Vagina (tissue), 2 donors: ENCODE data around the gene CEP85L. TPM values are rescaled to one million over a fixed set of nuclear protein-coding genes. Genes with fewer than 3 reads are reported as not detected.

Experiments
- DNase-seq, 2 donors: peaks; one replicate each; pipeline ENCODE4 v3.0.0-alpha.2; 2017; ENCODE audit errors: extremely low spot score in 2 of 2
- H3K27ac ChIP-seq: fragments of 200-600 bp; sonication (generic); one replicate; pipeline ENCODE4 v1.5.1; 2019
- H3K27me3 ChIP-seq: fragments of 200-600 bp; sonication (generic); one replicate; pipeline ENCODE4 v1.5.1; 2019
- H3K36me3 ChIP-seq, 2 donors: fragments of 200-600 bp; sonication (generic); one replicate each; pipeline ENCODE4 v1.5.1; 2017 to 2019
- H3K4me1 ChIP-seq: fragments of 200-600 bp; sonication (generic); one replicate; pipeline ENCODE4 v1.5.1; 2019
- H3K4me3 ChIP-seq, 2 donors: fragments of 200-600 bp; sonication (generic); 1 replicate in 1 of 2; 2 replicates in 1 of 2; pipeline ENCODE4 v1.5.1; 2016 to 2019
- H3K9me3 ChIP-seq: fragments of 200-600 bp; sonication (generic); one replicate; pipeline ENCODE4 v1.5.1; 2019
- POLR2A ChIP-seq, 2 donors: fragments of 450-650 bp; IDR thresholded peaks; one replicate each; pipeline ENCODE4 v1.6.1; 2017; ENCODE audit warnings: antibody characterized with exemption in 2 of 2, mild to moderate bottlenecking in 2 of 2, moderate library complexity in 2 of 2
- POLR2AphosphoS5 ChIP-seq, 2 donors: sonication (generic); formaldehyde crosslinking; IDR thresholded peaks; one replicate each; pipeline ENCODE4 v1.9.0; 2017; ENCODE audit warnings: antibody characterized with exemption in 2 of 2, mild to moderate bottlenecking in 2 of 2, low read depth in 1 of 2; ENCODE audit not compliant: insufficient read depth in 1 of 2
- intact Hi-C: fragments of 100-400 bp; cut with DNase I; formaldehyde crosslinking; loops from one replicate; pipeline ENCODE4 v1.15.1; 2023
- total RNA-seq: library from RNA; depleted of rRNA; stranded (reverse); fragments of >200 nt; gene quantifications from one replicate; pipeline ENCODE4 v1.2.3, GENCODE V29; 2016
- TF ChIP-seq, protein P1 (sequence below), 3 experiments: fragments of 450-650 bp in 2 of 3; fragments of 200-600 bp in 1 of 3; sonication (generic) in 1 of 3; IDR thresholded peaks; one replicate each; pipeline ENCODE4 v1.5.1; 2017 to 2019; ENCODE audit warnings: antibody characterized with exemption in 3 of 3, mild to moderate bottlenecking in 2 of 3, moderate library complexity in 2 of 3

Gene CEP85L
- total RNA-seq, 1 donor from 2014 or later = 11.8 TPM

DNA sequence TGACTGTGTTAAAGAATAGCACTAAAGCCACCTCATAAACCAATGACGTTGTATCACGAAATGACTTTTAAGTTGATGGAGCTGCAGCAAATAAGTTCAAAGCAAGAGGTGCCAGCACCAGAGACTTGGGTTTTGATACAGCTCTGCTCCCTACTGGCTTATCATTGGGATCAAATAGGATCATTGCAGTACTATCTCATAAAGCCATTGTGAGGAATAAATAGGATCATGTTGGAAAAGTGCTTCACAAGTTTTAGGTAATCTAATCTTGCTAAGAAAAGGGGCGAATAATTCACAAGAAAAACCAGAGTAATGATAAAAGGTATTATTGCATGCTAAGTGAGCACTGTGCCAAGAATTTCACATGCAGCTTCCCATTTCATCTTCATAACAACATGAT, 10.4 kb upstream of the CEP85L start:
- Histone ChIP-seq H3K4me1 (no peaks in the 10 kb centered on the region), H3K27ac (no peak overlapping the region), H3K4me3 (no peak overlapping the region), H3K36me3 (no peaks in the 10 kb centered on the region), H3K9me3 (no peaks in the 10 kb centered on the region), H3K27me3 (no peaks in the 10 kb centered on the region)
- intact Hi-C loops = no loop called here
- DNase-seq = no peak
- no peak for TF ChIP-seq POLR2AphosphoS5 (IDR thresholded peaks at IDR 0.05; ENCODE audit: insufficient read depth in 1 of 2, low read depth in 1 of 2)
- TF ChIP-seq POLR2A (IDR thresholded peaks at IDR 0.05) = no peak
- TF ChIP-seq, protein P1, sequence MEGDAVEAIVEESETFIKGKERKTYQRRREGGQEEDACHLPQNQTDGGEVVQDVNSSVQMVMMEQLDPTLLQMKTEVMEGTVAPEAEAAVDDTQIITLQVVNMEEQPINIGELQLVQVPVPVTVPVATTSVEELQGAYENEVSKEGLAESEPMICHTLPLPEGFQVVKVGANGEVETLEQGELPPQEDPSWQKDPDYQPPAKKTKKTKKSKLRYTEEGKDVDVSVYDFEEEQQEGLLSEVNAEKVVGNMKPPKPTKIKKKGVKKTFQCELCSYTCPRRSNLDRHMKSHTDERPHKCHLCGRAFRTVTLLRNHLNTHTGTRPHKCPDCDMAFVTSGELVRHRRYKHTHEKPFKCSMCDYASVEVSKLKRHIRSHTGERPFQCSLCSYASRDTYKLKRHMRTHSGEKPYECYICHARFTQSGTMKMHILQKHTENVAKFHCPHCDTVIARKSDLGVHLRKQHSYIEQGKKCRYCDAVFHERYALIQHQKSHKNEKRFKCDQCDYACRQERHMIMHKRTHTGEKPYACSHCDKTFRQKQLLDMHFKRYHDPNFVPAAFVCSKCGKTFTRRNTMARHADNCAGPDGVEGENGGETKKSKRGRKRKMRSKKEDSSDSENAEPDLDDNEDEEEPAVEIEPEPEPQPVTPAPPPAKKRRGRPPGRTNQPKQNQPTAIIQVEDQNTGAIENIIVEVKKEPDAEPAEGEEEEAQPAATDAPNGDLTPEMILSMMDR (IDR thresholded peaks at IDR 0.05) = no peak

DNA sequence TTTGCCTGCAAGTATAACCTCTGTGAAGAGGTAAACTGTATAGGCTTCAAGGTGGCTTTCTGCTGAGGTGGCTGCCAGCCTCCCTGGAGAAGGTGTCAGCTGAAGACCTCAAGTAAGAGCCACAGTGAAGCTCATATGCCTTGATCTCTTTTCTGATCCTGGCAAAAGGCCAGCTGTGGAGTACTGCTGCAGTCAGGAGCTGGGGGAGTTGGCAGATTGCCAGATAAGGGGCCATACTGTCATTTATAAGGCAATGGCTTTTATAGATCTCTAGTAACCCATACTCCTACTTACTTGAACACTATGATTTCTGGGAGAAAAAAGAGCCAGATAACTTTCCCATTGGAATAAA, 8.8 kb upstream of the CEP85L start:
- H3K4me3 ChIP-seq = no peak overlapping the region
- no peak for DNase-seq
- TF ChIP-seq POLR2AphosphoS5 (IDR thresholded peaks at IDR 0.05; ENCODE audit: insufficient read depth in 1 of 2, low read depth in 1 of 2) (no peak), POLR2A (IDR thresholded peaks at IDR 0.05) (no peak)
- TF ChIP-seq, protein P1 (IDR thresholded peaks at IDR 0.05) = no peak
- H3K27ac ChIP-seq = no peak overlapping the region
- no peaks in the 10 kb centered on the region for H3K27me3 ChIP-seq
- no peaks in the 10 kb centered on the region for H3K4me1 ChIP-seq
- H3K9me3 ChIP-seq = no peaks in the 10 kb centered on the region
- intact Hi-C loops = no loop called here
- no peaks in the 10 kb centered on the region for H3K36me3 ChIP-seq

- TF ChIP-seq, protein P1 (IDR thresholded peaks at IDR 0.05) = no peak
- TF ChIP-seq POLR2AphosphoS5 (IDR thresholded peaks at IDR 0.05; ENCODE audit: insufficient read depth in 1 of 2, low read depth in 1 of 2) = no peak
- no peak for TF ChIP-seq POLR2A (IDR thresholded peaks at IDR 0.05)
- no peak overlapping the region for H3K27ac ChIP-seq
- intact Hi-C loops = no loop called here
- no peak overlapping the region for H3K4me3 ChIP-seq
- H3K36me3 ChIP-seq = no peaks in the 10 kb centered on the region
- H3K4me1 ChIP-seq = no peaks in the 10 kb centered on the region
- DNase-seq = no peak
- H3K9me3 ChIP-seq = no peaks in the 10 kb centered on the region
- H3K27me3 ChIP-seq = no peaks in the 10 kb centered on the region
Measured at GRCh38 chr6:118659513-118660217, 8.3 kb upstream of the CEP85L start.

GRCh38 chr6:118656847-118657451, 5.6 kb upstream of the CEP85L start:
- no peak overlapping the region for H3K4me3 ChIP-seq
- intact Hi-C loops = no loop called here
- no peaks in the 10 kb centered on the region for H3K4me1 ChIP-seq
- H3K9me3 ChIP-seq = no peaks in the 10 kb centered on the region
- no peaks in the 10 kb centered on the region for H3K27me3 ChIP-seq
- no peaks in the 10 kb centered on the region for H3K36me3 ChIP-seq
- H3K27ac ChIP-seq = no peak overlapping the region
- no peak for DNase-seq
- TF ChIP-seq POLR2AphosphoS5 (IDR thresholded peaks at IDR 0.05; ENCODE audit: insufficient read depth in 1 of 2, low read depth in 1 of 2) (no peak), POLR2A (IDR thresholded peaks at IDR 0.05) (no peak)
- TF ChIP-seq, protein P1 (IDR thresholded peaks at IDR 0.05) = no peak

GRCh38 chr6:118652051-118652615, 742 bp upstream of the CEP85L start:
- peak overlapping the region; percentile 85 to 99 for H3K4me3 ChIP-seq
- H3K27me3 ChIP-seq = no peaks in the 10 kb centered on the region

More at GRCh38 chr6:118652051-118652615, 742 bp upstream of the CEP85L start:
- DNase-seq = no peak
- no peak for TF ChIP-seq POLR2A (IDR thresholded peaks at IDR 0.05)
- TF ChIP-seq, protein P1 (IDR thresholded peaks at IDR 0.05) = no peak
- TF ChIP-seq POLR2AphosphoS5 (IDR thresholded peaks at IDR 0.05; ENCODE audit: insufficient read depth in 1 of 2, low read depth in 1 of 2) = no peak
- Histone ChIP-seq H3K9me3 (no peaks in the 10 kb centered on the region), H3K27ac (peak overlapping the region; percentile 96), H3K36me3 (no peaks in the 10 kb centered on the region), H3K4me1 (peaks cover 17% of the 10 kb centered on the region)
- intact Hi-C loops = no loop called here
